ENCODE measurements around the gene LSAMP. TPM values are rescaled to one million over a fixed set of nuclear protein-coding genes. Genes with fewer than 3 reads are reported as not detected.

Gene LSAMP
- total RNA-seq, 4 donors from 2014 or later: 4.3 to 5.2 (median 5.0) TPM

DNA sequence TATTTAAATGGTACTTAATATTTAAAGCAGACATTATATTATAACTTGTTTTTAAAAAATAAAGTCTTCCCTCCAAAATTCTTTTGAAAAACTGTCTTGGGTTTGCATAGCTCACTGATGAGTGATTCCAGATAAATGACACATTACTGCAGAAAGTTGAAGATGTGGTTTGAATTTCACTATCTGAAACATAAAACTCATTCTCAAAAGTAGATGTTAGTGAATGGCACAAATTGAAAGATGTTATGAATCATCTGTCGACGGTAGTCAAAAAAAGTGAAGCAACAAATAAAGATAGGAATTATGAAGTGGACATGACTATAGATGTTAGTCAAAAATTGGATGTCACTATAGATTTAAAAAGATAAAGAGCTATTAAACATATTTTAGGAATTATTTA lies 541.4 kb downstream of the LSAMP start:
- 82% methylated on average over 2 of the region's 2 CpGs for WGBS

DNA sequence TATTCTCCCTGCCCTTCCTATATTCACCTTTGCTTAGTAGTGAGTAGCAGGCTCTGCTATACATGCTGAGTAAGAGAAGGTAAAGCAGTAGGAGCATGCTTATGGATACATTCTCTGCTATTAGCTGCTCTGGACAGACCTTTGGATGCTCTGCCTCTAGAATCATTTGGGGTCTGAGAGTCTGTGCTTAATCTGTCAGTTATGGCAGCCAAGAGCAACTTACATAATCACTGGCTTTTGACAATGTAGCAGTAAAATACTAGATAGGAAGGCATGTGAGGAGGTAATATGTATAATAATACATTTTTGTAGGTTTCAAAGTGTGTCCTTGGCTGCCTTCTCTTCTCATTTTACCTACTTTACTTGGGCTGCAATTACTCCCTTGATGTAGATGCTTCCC lies 544.3 kb downstream of the LSAMP start:
- TF ChIP-seq POLR2AphosphoS5 (IDR thresholded peaks at IDR 0.05) (no peak), EP300 (IDR thresholded peaks at IDR 0.05) (no peak), POLR2A (IDR thresholded peaks at IDR 0.05) (no peak)
- TF ChIP-seq, protein P1, sequence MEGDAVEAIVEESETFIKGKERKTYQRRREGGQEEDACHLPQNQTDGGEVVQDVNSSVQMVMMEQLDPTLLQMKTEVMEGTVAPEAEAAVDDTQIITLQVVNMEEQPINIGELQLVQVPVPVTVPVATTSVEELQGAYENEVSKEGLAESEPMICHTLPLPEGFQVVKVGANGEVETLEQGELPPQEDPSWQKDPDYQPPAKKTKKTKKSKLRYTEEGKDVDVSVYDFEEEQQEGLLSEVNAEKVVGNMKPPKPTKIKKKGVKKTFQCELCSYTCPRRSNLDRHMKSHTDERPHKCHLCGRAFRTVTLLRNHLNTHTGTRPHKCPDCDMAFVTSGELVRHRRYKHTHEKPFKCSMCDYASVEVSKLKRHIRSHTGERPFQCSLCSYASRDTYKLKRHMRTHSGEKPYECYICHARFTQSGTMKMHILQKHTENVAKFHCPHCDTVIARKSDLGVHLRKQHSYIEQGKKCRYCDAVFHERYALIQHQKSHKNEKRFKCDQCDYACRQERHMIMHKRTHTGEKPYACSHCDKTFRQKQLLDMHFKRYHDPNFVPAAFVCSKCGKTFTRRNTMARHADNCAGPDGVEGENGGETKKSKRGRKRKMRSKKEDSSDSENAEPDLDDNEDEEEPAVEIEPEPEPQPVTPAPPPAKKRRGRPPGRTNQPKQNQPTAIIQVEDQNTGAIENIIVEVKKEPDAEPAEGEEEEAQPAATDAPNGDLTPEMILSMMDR (IDR thresholded peaks at IDR 0.05): no peak
- H3K4me3 ChIP-seq: no peak overlapping the region
- DNase-seq (ENCODE audit: low spot score in 2 of 2): no peak
- no peaks in the 10 kb centered on the region for H3K27me3 ChIP-seq
- no peaks in the 10 kb centered on the region for H3K4me1 ChIP-seq
- no peaks in the 10 kb centered on the region for H3K9me3 ChIP-seq
- no peaks in the 10 kb centered on the region for H3K36me3 ChIP-seq
- H3K27ac ChIP-seq: no peak overlapping the region

More for the DNA sequence above, 541.4 kb downstream of the LSAMP start:
- H3K27me3 ChIP-seq: no peaks in the 10 kb centered on the region
- no peak overlapping the region for H3K4me3 ChIP-seq
- no peaks in the 10 kb centered on the region for H3K9me3 ChIP-seq
- DNase-seq (ENCODE audit: low spot score in 2 of 2): no peak
- no peaks in the 10 kb centered on the region for H3K36me3 ChIP-seq
- no peaks in the 10 kb centered on the region for H3K4me1 ChIP-seq
- TF ChIP-seq EP300 (IDR thresholded peaks at IDR 0.05): no peak
- no peak for TF ChIP-seq POLR2A (IDR thresholded peaks at IDR 0.05)
- TF ChIP-seq POLR2AphosphoS5 (IDR thresholded peaks at IDR 0.05): no peak
- TF ChIP-seq, protein P1 (IDR thresholded peaks at IDR 0.05): no peak
- H3K27ac ChIP-seq: no peak overlapping the region

- TF ChIP-seq EP300 (IDR thresholded peaks at IDR 0.05): no peak
- TF ChIP-seq, protein P1 (IDR thresholded peaks at IDR 0.05): no peak
- WGBS: 74% methylated on average over 3 of the region's 3 CpGs
These were observed 545.8 kb downstream of the LSAMP start for GRCh38 chr3:115899535-115899934.

GRCh38 chr3:115898656-115899410 lies 546.5 kb downstream of the LSAMP start:
- 64% methylated on average over 3 of the region's 3 CpGs for WGBS
- H3K36me3 ChIP-seq: no peaks in the 10 kb centered on the region

More at GRCh38 chr3:115899535-115899934, 545.8 kb downstream of the LSAMP start:
- H3K27ac ChIP-seq: no peak overlapping the region
- H3K4me3 ChIP-seq: no peak overlapping the region
- H3K9me3 ChIP-seq: no peaks in the 10 kb centered on the region
- H3K27me3 ChIP-seq: no peaks in the 10 kb centered on the region
- no peaks in the 10 kb centered on the region for H3K36me3 ChIP-seq
- no peak for DNase-seq (ENCODE audit: low spot score in 2 of 2)
- no peaks in the 10 kb centered on the region for H3K4me1 ChIP-seq

GRCh38 chr3:115891006-115891636 lies 554.2 kb downstream of the LSAMP start:
- DNase-seq (ENCODE audit: low spot score in 2 of 2): no peak
- Histone ChIP-seq H3K4me3 (no peak overlapping the region), H3K9me3 (no peaks in the 10 kb centered on the region), H3K27ac (no peak overlapping the region), H3K4me1 (no peaks in the 10 kb centered on the region), H3K36me3 (no peaks in the 10 kb centered on the region), H3K27me3 (no peaks in the 10 kb centered on the region)
- TF ChIP-seq POLR2AphosphoS5 (IDR thresholded peaks at IDR 0.05): no peak
- 61% methylated on average over 2 of the region's 2 CpGs for WGBS

More at GRCh38 chr3:115898656-115899410, 546.5 kb downstream of the LSAMP start:
- no peak for DNase-seq (ENCODE audit: low spot score in 2 of 2)
- H3K9me3 ChIP-seq: no peaks in the 10 kb centered on the region
- no peak for TF ChIP-seq EP300 (IDR thresholded peaks at IDR 0.05)
- TF ChIP-seq POLR2A (IDR thresholded peaks at IDR 0.05): no peak
- TF ChIP-seq, protein P1 (IDR thresholded peaks at IDR 0.05): no peak
- TF ChIP-seq POLR2AphosphoS5 (IDR thresholded peaks at IDR 0.05): no peak
- no peak overlapping the region for H3K4me3 ChIP-seq
- H3K4me1 ChIP-seq: no peaks in the 10 kb centered on the region
- H3K27me3 ChIP-seq: no peaks in the 10 kb centered on the region
- H3K27ac ChIP-seq: no peak overlapping the region
